NB4 (cell line): ENCODE measurements around the gene AK9.

Experiments
- CTCF ChIP-seq: IDR thresholded peaks from one replicate; pipeline ENCODE4 v1.5.1; 2012; ENCODE audit warnings: low read depth, low read length
- MYC ChIP-seq: IDR thresholded peaks from 2 replicates; pipeline ENCODE4 v1.6.1; 2011; ENCODE audit warnings: low read depth, low read length
- POLR2A ChIP-seq: IDR thresholded peaks from 2 replicates; pipeline ENCODE4 v1.6.1; 2011; ENCODE audit warnings: mild to moderate bottlenecking; ENCODE audit not compliant: insufficient read length; ENCODE audit errors: extremely low read depth
- TF ChIP-seq, protein P1 (sequence below): IDR thresholded peaks from 2 replicates; pipeline ENCODE4 v1.6.1; 2011; ENCODE audit warnings: low read depth, low read length

DNA sequence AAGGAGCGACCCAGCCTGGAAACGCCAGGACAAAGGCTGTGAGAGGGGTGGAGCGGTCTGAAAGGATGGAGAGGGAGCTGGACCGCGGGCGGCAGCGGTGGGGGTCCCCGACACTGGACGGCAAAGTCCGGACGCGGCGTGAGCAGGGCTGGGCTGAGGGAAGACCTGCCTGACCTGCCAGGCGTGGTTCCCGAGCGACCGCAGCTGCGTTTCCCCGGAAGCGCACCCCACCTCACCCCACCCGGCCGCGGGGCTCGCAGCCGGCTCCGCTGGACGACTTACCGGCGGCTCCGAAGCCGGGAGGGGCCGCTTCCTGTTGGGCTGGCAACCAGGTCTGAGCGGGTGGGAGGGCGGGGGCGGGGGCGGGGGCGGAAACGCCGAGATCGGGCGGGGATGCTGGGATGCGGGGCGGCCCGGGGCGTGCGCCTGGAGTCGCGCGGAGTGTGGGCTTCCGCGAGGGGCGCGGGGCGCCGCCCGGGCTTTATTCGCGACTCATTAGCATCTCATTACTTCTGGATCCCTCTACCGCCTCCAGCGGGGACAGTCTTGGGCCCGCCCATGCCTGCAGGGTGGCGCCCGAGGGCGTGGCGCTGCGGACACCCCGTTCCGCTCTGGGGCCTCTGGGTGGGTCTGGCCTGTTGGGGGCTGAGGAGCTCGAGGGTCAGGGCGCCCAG is 235.4 kb downstream of the AK9 start, which contains the start of gene MICAL1:
- no peak for TF ChIP-seq POLR2A
- TF ChIP-seq CTCF, result peak; percentile 30
- TF ChIP-seq, protein P1, sequence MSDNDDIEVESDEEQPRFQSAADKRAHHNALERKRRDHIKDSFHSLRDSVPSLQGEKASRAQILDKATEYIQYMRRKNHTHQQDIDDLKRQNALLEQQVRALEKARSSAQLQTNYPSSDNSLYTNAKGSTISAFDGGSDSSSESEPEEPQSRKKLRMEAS, result no peak
- TF ChIP-seq MYC, result no peak
